ENCODE measurements around the gene ZSCAN18.

Gene ZSCAN18

DNA sequence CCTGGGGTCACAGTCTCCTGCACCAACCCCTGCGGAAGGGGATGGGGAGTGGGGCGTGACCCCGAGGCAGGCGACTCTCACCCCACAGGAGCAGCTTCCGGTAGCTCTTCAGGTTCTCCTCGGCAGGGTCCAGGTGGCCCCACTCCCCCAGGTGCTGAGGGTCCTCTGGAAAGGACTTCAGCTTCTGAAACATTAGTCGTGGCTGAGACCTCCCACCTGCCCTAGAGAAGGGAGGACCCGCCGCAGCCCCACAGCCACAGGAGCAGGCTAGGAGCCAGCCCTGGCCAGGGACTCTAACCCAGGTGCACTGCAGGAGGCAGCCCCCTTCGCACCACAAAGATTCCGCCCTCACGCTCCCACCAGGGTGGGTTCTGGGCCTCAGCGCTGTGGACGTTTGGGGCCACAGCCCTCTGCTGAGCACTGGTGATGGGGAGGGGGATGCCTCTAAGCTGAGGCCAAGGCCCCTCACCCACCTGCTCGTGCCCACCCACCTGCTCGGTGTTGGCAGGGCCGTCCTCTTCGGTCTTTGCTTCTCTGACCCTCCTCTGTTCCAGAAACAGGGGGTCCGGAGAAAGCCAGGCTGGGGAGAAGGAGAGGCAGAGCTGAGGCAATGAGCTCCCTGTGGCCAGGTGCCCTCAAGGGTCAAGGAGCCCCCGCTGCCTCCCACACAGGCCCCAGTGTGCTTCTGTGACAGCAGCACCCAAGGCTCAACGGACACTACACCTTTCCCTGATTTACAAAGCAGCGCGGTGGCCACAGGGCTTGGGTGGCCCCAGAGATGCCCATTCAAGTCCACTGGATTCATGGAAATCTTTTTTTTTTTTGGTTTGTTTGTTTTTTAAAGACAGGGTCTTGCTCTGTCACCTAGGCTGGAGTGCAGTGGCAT is 11.0 kb downstream of the ZSCAN18 start:
- no peak overlapping the region for H3K4me3 ChIP-seq (ENCODE audit: low read depth, low read length)
- TF ChIP-seq, protein P1, sequence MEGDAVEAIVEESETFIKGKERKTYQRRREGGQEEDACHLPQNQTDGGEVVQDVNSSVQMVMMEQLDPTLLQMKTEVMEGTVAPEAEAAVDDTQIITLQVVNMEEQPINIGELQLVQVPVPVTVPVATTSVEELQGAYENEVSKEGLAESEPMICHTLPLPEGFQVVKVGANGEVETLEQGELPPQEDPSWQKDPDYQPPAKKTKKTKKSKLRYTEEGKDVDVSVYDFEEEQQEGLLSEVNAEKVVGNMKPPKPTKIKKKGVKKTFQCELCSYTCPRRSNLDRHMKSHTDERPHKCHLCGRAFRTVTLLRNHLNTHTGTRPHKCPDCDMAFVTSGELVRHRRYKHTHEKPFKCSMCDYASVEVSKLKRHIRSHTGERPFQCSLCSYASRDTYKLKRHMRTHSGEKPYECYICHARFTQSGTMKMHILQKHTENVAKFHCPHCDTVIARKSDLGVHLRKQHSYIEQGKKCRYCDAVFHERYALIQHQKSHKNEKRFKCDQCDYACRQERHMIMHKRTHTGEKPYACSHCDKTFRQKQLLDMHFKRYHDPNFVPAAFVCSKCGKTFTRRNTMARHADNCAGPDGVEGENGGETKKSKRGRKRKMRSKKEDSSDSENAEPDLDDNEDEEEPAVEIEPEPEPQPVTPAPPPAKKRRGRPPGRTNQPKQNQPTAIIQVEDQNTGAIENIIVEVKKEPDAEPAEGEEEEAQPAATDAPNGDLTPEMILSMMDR (IDR thresholded peaks at IDR 0.05; ENCODE audit: borderline replicate concordance, insufficient read depth, low read depth, low read length) = no peak

DNA sequence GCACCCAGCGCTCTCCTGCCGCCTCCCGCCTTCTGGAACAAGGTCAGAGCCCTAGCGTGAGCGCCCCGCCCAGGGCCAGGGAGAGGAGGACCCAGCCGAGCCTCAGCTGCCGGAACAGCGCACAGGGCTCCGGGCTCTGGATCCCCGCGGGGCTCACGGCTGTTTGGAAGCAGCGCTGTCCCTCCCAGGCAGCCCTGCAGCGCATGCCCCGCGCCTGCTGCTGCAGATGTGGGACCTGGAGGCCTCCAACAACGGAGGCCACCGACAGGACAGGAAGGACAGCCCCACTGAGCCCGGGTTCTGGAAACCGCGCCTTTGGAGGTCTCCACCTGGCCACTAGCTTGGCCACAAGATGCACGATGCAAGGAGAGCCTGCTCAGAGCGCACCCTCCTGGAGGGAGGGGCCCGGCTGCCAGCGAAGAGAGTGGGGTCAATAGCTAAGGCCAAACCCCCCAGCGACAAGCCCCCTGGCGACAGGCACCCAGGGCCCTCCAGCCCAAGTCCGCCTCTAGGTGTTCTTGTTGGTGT is 12.6 kb downstream of the ZSCAN18 start:
- no peak overlapping the region for H3K4me3 ChIP-seq (ENCODE audit: low read depth, low read length)
- TF ChIP-seq, protein P1 (IDR thresholded peaks at IDR 0.05; ENCODE audit: borderline replicate concordance, insufficient read depth, low read depth, low read length) = no peak

DNA sequence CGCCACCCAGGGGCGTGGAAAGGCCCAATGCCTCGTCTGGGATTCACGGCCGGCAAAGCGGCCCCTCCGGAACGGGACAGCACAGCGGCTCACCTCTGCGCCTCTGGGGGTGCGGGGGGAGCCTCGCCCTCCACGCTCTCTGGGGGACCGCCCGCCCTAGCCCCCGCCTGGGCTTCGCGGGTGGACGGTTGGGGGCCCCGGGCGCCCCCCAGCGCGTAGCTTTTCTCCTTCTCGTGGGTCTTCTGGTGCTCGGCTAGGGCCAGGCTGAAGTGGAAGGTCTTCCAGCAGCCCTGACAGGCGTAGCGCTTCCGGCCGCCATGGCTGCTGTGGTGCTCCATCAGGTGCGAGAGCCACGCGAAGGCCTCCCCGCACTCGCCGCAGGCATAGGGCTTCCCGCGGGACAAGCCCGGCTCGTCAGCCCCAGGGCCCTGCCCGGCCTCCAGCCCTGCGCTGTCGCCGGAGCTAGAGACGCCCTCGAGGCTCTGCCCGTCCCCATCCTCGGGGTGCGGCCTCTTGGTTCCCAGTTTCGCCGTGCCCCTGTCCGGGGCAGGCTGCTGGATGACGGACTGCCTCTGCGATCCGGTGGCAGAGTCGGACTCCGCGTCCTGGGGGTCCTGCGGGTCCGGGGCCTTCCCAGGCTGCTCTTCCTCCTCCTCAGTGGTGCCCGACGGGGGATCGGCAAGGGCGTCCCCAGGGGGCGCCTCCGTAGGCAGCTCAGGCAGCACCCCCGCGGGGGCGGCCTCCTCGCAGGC is 13.3 kb downstream of the ZSCAN18 start:
- H3K4me3 ChIP-seq (ENCODE audit: low read depth, low read length) = no peak overlapping the region

DNA sequence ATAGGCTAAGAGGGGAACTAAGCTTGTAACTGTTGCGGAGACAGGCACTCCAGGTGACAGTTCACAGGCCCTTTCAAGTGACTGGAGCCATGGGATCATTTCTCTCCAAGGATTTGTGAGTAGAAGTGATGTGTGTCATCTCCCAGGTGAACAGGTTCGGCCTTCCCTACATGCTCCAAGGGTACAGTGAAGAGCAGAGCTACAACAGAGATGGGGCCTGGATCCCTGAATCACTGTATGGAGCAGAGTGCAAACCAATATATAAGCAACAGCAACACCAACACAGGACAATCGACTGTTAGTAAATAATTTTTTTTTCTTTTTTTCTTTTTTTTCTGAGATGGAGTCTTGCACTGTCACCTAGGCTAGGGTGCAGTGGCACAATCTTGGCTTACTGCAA is 15.0 kb downstream of the ZSCAN18 start:
- TF ChIP-seq, protein P1 (IDR thresholded peaks at IDR 0.05; ENCODE audit: borderline replicate concordance, insufficient read depth, low read depth, low read length) = no peak
- H3K4me3 ChIP-seq (ENCODE audit: low read depth, low read length) = no peak overlapping the region

More for the DNA sequence above, 13.3 kb downstream of the ZSCAN18 start:
- TF ChIP-seq, protein P1 (IDR thresholded peaks at IDR 0.05; ENCODE audit: borderline replicate concordance, insufficient read depth, low read depth, low read length) = no peak

DNA sequence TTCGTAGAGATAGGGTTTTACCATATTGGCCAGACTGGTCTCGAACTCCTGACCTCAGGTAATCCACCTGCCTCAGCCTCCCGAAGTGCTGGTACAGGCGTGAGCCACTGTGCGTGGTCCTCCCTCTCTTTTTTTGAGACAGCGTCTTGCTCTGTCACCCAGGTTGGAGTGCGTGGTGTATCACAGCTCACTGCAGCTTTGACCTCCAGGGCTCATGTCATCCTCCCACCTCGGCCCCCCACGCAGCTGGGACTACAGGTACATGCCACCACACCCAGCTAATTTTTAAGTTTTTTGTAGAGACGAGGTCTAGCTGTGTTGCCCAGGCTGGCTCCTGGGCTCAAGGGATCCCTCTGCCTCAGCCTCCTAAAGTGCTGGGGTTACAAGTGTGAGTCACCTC is 18.2 kb downstream of the ZSCAN18 start:
- no peak overlapping the region for H3K4me3 ChIP-seq (ENCODE audit: low read depth, low read length)
- TF ChIP-seq, protein P1 (IDR thresholded peaks at IDR 0.05; ENCODE audit: borderline replicate concordance, insufficient read depth, low read depth, low read length) = no peak

DNA sequence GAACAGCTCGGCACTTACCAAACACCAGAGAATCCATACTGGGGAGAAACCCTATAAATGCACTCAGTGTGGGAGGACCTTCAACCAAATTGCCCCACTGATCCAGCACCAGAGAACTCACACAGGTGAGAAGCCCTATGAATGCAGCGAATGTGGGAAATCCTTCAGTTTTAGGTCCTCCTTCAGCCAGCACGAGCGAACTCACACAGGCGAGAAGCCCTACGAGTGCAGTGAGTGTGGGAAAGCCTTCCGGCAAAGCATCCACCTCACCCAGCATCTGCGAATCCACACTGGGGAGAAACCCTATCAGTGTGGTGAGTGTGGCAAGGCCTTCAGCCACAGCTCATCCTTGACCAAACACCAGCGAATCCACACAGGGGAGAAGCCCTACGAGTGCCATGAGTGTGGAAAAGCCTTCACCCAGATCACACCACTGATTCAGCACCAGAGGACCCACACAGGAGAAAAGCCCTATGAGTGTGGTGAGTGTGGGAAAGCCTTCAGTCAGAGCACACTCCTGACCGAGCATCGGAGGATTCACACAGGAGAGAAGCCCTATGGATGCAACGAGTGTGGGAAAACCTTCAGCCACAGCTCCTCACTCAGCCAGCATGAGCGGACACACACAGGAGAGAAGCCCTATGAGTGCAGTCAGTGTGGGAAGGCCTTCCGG is 30.7 kb downstream of the ZSCAN18 start:
- no peak overlapping the region for H3K4me3 ChIP-seq (ENCODE audit: low read depth, low read length)
- TF ChIP-seq, protein P1 (IDR thresholded peaks at IDR 0.05; ENCODE audit: borderline replicate concordance, insufficient read depth, low read depth, low read length) = no peak
